ENCODE results near the gene FSTL5.

The FSTL5 gene

DNA sequence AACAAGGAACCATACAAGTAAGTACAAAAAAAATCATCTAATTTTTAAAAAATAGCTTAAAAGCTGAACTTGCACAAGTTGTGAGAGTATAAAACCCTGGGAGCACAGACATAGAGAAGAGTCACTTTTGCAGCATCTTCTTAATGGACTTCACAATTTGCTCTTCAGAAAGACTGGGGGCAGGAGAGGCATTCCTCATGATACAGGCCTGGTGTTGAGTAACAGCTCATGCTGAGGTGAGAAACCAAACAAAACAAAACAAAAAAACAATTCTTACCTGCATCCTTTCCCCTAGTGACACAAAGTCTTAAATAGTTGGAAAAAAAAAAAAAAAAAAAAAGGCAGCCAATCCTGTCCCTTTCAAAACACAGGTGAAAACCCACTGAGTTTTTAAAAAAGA lies 562.8 kb downstream of the FSTL5 start:
- TF ChIP-seq, protein P1, sequence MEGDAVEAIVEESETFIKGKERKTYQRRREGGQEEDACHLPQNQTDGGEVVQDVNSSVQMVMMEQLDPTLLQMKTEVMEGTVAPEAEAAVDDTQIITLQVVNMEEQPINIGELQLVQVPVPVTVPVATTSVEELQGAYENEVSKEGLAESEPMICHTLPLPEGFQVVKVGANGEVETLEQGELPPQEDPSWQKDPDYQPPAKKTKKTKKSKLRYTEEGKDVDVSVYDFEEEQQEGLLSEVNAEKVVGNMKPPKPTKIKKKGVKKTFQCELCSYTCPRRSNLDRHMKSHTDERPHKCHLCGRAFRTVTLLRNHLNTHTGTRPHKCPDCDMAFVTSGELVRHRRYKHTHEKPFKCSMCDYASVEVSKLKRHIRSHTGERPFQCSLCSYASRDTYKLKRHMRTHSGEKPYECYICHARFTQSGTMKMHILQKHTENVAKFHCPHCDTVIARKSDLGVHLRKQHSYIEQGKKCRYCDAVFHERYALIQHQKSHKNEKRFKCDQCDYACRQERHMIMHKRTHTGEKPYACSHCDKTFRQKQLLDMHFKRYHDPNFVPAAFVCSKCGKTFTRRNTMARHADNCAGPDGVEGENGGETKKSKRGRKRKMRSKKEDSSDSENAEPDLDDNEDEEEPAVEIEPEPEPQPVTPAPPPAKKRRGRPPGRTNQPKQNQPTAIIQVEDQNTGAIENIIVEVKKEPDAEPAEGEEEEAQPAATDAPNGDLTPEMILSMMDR (IDR thresholded peaks at IDR 0.05; ENCODE audit: low read depth, low read length, poor library complexity, severe bottlenecking): no peak
- TF ChIP-seq EZH2phosphoT487 (IDR thresholded peaks at IDR 0.05; ENCODE audit: borderline replicate concordance, low read length): no peak
- Histone ChIP-seq H3K9me3 (ENCODE audit: control insufficient read depth, insufficient read depth, low read length) (no peaks in the 10 kb centered on the region), H3K4me1 (ENCODE audit: control insufficient read depth, low read length) (no peaks in the 10 kb centered on the region), H3K36me3 (ENCODE audit: control insufficient read depth, low read length) (no peaks in the 10 kb centered on the region), H3K4me2 (ENCODE audit: low read length) (no peak overlapping the region), H3K9me2 (replicated peaks; ENCODE audit: control insufficient read depth, low read length) (no peaks in the 10 kb centered on the region), H3F3A (ENCODE audit: control insufficient read depth, insufficient read depth) (no peaks in the 10 kb centered on the region), H3K27me3 (ENCODE audit: control insufficient read depth, low read length) (no peaks in the 10 kb centered on the region), H3K79me2 (ENCODE audit: control insufficient read depth, low read length) (no peaks in the 10 kb centered on the region), H3K4me3 (ENCODE audit: low read length) (no peak overlapping the region), H4K20me1 (ENCODE audit: control insufficient read depth, insufficient read depth, low read depth, low read length) (no peaks in the 10 kb centered on the region), H3K27ac (ENCODE audit: low read depth, low read length) (no peak overlapping the region)

DNA sequence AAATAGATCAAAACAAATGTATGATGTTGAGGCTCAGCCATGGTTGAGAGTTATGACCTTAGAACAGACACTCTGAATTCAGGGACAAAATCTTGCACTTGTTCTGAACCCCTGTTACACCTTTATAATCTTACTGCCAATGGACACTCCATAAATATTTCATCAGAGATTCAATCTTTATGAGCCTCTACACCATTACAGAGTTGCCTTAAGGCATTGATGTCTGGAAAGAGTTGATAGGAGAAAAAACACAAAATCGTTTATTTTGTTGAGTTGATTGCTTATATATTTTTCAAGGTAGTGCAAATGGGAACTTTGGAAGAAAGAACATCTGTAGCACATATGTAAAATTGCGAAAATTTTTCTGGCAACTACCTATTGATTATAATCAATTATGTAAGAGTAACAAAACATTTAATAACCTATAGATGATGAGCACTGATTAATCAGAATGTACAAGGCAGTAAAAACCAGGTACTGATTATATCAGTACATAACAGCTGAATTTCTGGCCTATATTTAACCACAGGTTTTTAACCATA lies 568.5 kb downstream of the FSTL5 start:
- H3K9me3 ChIP-seq (ENCODE audit: control insufficient read depth, insufficient read depth, low read length): no peaks in the 10 kb centered on the region
- H3K4me1 ChIP-seq (ENCODE audit: control insufficient read depth, low read length): no peaks in the 10 kb centered on the region
- no peaks in the 10 kb centered on the region for H3K79me2 ChIP-seq (ENCODE audit: control insufficient read depth, low read length)
- H3K27me3 ChIP-seq (ENCODE audit: control insufficient read depth, low read length): no peaks in the 10 kb centered on the region
- no peaks in the 10 kb centered on the region for H4K20me1 ChIP-seq (ENCODE audit: control insufficient read depth, insufficient read depth, low read depth, low read length)
- H3K36me3 ChIP-seq (ENCODE audit: control insufficient read depth, low read length): no peaks in the 10 kb centered on the region
- no peak overlapping the region for H3K27ac ChIP-seq (ENCODE audit: low read depth, low read length)
- H3K9me2 ChIP-seq (replicated peaks; ENCODE audit: control insufficient read depth, low read length): no peaks in the 10 kb centered on the region
- no peak overlapping the region for H3K4me2 ChIP-seq (ENCODE audit: low read length)
- H3K4me3 ChIP-seq (ENCODE audit: low read length): no peak overlapping the region
- TF ChIP-seq, protein P1 (IDR thresholded peaks at IDR 0.05; ENCODE audit: low read depth, low read length, poor library complexity, severe bottlenecking): no peak
- no peak for TF ChIP-seq EZH2phosphoT487 (IDR thresholded peaks at IDR 0.05; ENCODE audit: borderline replicate concordance, low read length)
- H3F3A ChIP-seq (ENCODE audit: control insufficient read depth, insufficient read depth): no peaks in the 10 kb centered on the region

DNA sequence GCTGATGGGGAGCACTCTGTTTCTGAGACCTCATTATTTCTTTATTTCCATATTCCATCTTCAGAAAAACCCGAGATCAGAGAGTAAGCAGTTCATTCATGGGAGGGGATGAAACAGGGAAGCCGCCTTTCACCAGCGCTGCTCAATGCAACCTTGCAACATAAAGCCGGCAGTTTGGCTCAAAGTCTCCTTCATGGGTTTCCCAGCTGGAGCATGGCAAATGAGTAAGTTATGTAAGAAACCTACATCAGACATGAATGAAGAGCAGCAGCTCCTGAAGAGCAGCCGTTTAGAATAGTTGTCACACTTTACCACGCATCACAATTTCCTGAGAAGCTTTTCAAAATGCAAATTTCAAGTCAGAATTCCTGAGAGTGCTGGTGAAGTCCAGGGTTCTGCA lies 578.8 kb downstream of the FSTL5 start:
- Histone ChIP-seq H3F3A (ENCODE audit: control insufficient read depth, insufficient read depth) (no peaks in the 10 kb centered on the region), H3K4me3 (ENCODE audit: low read length) (no peak overlapping the region), H3K4me2 (ENCODE audit: low read length) (no peak overlapping the region), H3K27ac (ENCODE audit: low read depth, low read length) (no peak overlapping the region), H3K36me3 (ENCODE audit: control insufficient read depth, low read length) (no peaks in the 10 kb centered on the region), H3K9me3 (ENCODE audit: control insufficient read depth, insufficient read depth, low read length) (no peaks in the 10 kb centered on the region), H4K20me1 (ENCODE audit: control insufficient read depth, insufficient read depth, low read depth, low read length) (no peaks in the 10 kb centered on the region), H3K27me3 (ENCODE audit: control insufficient read depth, low read length) (no peaks in the 10 kb centered on the region), H3K4me1 (ENCODE audit: control insufficient read depth, low read length) (no peaks in the 10 kb centered on the region), H3K9me2 (replicated peaks; ENCODE audit: control insufficient read depth, low read length) (no peaks in the 10 kb centered on the region), H3K79me2 (ENCODE audit: control insufficient read depth, low read length) (no peaks in the 10 kb centered on the region)
- TF ChIP-seq EZH2phosphoT487 (IDR thresholded peaks at IDR 0.05; ENCODE audit: borderline replicate concordance, low read length): no peak
- TF ChIP-seq, protein P1 (IDR thresholded peaks at IDR 0.05; ENCODE audit: low read depth, low read length, poor library complexity, severe bottlenecking): no peak

All from DOHH2 (cell line).